ENCODE results near the gene VPS41.
A peak's percentile ranks its signal among the peaks of the same experiment; 100 is the strongest.

Gene VPS41

DNA sequence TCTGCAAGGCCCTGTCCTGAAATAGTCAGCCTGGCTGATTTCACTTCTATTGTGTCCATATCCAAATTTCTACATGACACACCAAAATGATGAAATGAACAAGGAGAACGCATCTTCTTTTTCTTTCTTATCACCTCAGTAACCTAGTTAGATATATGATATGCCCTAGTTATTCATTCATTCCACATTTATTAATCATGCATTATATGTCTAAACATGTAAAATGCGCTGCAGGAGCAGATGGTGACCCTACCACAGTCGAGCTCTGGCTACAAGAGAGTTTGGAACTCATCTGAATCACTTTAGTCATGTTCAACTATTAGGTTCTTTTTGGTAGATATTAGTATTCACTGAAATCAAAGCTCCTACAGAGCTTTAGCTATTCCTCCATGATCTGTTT lies 31.8 kb upstream of the VPS41 start:
- TF ChIP-seq, protein P1, sequence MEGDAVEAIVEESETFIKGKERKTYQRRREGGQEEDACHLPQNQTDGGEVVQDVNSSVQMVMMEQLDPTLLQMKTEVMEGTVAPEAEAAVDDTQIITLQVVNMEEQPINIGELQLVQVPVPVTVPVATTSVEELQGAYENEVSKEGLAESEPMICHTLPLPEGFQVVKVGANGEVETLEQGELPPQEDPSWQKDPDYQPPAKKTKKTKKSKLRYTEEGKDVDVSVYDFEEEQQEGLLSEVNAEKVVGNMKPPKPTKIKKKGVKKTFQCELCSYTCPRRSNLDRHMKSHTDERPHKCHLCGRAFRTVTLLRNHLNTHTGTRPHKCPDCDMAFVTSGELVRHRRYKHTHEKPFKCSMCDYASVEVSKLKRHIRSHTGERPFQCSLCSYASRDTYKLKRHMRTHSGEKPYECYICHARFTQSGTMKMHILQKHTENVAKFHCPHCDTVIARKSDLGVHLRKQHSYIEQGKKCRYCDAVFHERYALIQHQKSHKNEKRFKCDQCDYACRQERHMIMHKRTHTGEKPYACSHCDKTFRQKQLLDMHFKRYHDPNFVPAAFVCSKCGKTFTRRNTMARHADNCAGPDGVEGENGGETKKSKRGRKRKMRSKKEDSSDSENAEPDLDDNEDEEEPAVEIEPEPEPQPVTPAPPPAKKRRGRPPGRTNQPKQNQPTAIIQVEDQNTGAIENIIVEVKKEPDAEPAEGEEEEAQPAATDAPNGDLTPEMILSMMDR (conservative IDR thresholded peaks at IDR 0.05), result no peak
- H3K27ac ChIP-seq, result no peak overlapping the region

DNA sequence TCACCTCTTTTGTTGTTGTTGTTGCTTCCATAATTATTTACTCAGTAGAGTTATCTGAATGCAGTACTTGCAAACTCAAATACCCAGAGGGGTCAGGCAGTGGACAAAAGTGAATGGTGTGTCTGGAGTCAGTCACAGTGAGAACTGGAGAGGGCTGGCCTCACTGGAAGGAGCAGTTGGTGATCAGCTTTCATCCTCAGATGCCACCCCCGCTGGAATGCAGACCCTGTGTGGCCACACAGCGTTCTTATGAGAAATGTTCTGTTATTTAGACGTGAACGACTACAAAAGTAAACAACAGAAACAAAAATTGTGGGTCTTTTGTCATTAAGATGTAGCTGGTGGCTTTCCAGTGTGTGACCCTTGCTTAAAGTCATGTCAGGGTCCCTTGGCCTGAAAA lies 29.6 kb upstream of the VPS41 start:
- no peak overlapping the region for H3K27ac ChIP-seq
- TF ChIP-seq, protein P1 (conservative IDR thresholded peaks at IDR 0.05), result no peak

DNA sequence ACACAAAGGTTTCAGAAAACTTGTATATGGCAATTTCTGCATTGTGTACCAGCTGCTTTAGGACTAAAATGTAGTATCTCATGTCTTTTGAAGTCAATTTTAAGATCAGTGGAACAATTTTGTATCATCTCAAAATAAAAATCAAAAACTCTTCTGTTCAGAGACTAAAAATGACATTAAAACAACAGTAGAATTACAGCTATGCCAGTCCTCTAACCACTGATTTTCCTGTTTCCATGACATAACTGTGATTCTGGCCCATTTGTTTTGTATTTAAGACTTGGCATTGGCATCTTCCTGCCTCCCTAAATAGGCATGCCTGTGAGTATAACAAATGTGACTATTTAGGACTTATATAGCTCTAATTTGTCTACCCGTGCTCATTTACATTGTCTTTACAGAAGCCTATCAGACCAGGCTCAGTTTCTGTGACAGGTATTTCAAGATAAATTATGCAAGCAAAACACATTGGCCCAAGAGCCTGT lies 29.1 kb upstream of the VPS41 start:
- H3K27ac ChIP-seq, result no peak overlapping the region
- TF ChIP-seq, protein P1 (conservative IDR thresholded peaks at IDR 0.05), result no peak

DNA sequence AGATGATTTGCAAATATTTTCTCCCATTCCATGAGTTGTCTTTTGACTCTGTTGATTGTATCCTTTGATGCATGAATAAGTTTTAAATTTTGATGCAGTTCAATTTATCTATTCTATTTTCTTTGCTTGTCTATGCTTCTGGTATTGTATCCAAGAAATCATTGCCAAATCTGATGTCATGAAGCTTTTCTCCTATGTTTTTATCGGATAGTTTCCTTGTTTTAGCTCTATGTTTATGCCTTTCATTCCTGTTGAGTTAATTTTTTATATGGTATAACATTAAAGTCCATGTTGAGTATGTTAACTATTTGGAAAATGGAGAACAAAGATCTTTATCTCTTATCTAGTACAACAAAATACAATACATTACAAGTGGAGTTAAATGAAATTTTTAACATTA lies 27.6 kb upstream of the VPS41 start:
- TF ChIP-seq, protein P1 (conservative IDR thresholded peaks at IDR 0.05), result no peak
- H3K27ac ChIP-seq, result no peak overlapping the region

DNA sequence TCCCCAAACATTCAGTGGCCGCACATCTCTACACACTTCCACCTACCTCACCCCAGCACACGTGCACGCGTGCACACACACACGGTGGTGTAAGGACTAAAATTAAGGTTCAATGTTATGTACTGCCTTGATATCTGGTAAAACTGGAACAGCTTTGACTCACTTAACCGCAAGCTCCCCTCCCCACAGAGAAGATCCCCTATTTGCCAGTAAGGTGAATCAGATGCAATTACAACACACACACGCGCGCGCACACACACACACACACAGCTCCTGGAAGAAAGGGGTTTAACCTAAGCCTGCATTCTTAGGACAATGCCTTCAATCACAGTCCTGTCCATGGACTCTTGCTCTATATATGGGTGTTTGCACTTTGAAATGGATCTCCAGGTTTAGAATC lies 25.5 kb upstream of the VPS41 start:
- H3K27ac ChIP-seq, result no peak overlapping the region
- TF ChIP-seq, protein P1 (conservative IDR thresholded peaks at IDR 0.05), result no peak

DNA sequence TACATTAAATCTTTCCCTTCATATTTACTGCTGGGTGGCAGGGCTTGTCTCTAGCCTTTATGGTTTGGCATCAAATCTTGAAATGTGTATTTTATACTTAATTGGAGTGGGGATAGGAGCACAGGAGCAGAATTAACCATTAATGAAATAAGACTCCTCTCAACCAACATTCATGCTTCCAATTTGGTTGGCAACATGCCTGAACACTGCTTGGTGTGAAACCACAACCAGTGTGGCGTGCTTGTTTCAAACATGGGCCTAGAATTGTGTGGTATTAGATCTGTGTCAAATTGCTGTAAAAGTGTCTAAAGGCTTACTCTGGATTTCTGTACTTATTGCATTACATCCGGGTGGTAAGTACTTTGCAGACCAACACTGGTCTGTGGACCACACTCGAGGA lies 25.1 kb upstream of the VPS41 start:
- TF ChIP-seq, protein P1 (conservative IDR thresholded peaks at IDR 0.05), result no peak
- no peak overlapping the region for H3K27ac ChIP-seq

DNA sequence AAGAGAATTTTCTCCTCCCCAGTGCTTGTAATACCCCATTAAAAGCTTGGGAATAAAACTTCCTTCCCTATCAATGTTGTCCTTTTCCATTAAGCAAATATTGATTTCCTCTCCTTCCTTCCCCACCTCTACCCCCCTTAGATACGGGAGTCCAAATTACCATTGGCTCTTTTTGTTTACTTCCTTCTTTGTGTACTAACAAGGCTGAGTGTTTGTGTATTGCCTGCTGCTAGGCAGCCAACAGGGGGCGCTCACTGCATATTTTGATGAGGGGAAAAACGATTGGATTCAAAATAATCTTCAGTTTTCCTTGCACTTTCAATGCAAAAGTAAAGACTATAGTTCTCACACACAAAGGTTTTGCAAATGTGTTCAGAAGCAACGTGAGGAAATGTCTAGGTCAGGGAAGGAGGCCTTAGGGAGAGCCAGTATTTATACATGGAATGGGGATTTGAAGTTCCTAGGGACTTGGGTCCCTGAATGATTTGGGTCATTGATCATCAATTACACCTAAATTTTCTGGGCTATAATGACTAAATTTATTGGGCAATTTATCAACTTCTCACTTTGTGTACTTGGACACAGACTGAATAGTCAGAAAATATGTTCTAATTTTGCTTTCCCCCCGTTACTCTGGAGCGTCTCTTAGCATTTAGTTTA lies 23.6 kb upstream of the VPS41 start:
- TF ChIP-seq, protein P1 (conservative IDR thresholded peaks at IDR 0.05), result peak; percentile 96
- H3K27ac ChIP-seq, result no peak overlapping the region
